ENCODE results near the gene ZFY.

ZFY gene

DNA sequence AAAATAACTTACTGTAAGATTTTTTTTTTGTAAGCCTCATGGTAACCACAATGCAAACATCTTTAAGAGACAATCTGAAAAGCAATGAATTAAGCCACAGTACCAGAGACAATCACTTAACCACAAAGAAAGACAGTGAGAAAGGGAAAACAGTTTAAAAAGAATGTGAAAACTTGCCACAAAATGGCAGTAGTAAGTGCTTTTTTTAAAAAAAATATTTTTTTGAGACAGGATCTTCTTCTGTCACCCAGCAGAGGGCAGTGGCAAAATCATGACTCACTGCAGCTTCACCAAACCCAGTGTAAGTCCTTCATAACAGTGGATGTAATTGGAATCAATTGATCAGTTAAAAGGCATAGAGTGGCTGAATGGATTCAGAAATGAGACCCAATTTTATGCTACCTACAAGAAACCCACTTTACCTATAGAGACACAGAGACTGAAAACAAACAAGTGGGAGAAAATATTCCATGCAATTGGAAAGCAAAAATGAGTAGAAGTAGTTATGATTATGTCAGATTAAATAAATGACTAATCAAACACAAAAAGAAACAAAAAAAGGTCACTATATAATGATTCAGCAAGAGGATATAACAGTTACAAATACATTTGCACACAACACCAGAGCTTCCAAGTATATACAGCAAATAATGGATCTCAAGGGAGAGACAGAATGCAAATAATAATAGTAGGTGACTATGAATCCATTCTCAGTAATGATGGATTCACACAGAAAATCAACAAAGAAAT lies 21.9 kb upstream of the ZFY start:
- no peaks in the 10 kb centered on the region for H3K36me3 ChIP-seq (ENCODE audit: insufficient read depth, low read length)
- H3K79me2 ChIP-seq (ENCODE audit: insufficient read depth, low read length): no peaks in the 10 kb centered on the region
- H3K9ac ChIP-seq (ENCODE audit: low read depth, low read length): peak overlapping the region; percentile 20; the same call in 1 of the 2 replicates
- peak overlapping the region in 1 of 2 experiments; percentile 28; a peak in 1 of 4 replicates for H3K4me3 ChIP-seq (ENCODE audit: low read depth in 1 of 2, low read length in 2 of 2)
- no peaks in the 10 kb centered on the region for H3K27me3 ChIP-seq (ENCODE audit: insufficient read depth, low read length, poor library complexity)
- H3K9me3 ChIP-seq (ENCODE audit: insufficient read depth, low read length, severe bottlenecking): no peaks in the 10 kb centered on the region
- H2AFZ ChIP-seq (ENCODE audit: low read depth, low read length): peak overlapping the region; percentile 62
- peak; percentile 90 for ATAC-seq (ENCODE audit: insufficient read depth, low read depth)
- TF ChIP-seq EZH2 (IDR thresholded peaks at IDR 0.05; ENCODE audit: borderline replicate concordance, low read depth, low read length, severe bottlenecking): no peak
- TF ChIP-seq, protein P1, sequence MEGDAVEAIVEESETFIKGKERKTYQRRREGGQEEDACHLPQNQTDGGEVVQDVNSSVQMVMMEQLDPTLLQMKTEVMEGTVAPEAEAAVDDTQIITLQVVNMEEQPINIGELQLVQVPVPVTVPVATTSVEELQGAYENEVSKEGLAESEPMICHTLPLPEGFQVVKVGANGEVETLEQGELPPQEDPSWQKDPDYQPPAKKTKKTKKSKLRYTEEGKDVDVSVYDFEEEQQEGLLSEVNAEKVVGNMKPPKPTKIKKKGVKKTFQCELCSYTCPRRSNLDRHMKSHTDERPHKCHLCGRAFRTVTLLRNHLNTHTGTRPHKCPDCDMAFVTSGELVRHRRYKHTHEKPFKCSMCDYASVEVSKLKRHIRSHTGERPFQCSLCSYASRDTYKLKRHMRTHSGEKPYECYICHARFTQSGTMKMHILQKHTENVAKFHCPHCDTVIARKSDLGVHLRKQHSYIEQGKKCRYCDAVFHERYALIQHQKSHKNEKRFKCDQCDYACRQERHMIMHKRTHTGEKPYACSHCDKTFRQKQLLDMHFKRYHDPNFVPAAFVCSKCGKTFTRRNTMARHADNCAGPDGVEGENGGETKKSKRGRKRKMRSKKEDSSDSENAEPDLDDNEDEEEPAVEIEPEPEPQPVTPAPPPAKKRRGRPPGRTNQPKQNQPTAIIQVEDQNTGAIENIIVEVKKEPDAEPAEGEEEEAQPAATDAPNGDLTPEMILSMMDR (IDR thresholded peaks at IDR 0.05; ENCODE audit: borderline replicate concordance, extremely low read depth, low read length, poor library complexity, severe bottlenecking): peak; percentile 62
- peak overlapping the region; percentile 43 for H3K27ac ChIP-seq (ENCODE audit: low read length)
- H3K4me1 ChIP-seq (ENCODE audit: insufficient read depth, low read length): peaks cover 21% of the 10 kb centered on the region
- DNase-seq: peak; percentile 53
- H4K20me1 ChIP-seq (ENCODE audit: insufficient read depth, low read length): no peaks in the 10 kb centered on the region
- peak overlapping the region; percentile 42 for H3K4me2 ChIP-seq (ENCODE audit: insufficient read depth, low read length)

DNA sequence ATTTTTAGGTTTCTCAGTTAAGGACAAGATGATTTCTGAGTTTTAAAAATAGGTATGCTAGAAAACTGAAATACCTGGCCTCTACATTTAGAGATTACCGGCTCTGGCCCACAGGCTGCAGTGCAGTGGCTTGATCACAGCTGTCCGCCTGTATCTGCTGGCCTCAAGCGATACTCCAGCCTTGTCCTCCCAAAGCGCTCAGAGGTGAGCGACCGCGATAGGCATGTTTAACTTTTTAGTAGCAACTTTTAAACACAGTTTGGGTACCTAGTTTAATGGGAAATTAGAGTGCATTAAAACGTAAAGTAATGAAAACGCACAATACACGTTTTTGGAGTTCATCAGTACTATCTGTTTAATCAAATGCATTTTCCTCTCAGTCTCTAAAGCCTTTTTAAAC lies 1.1 kb upstream of the ZFY start:
- peak overlapping the region; percentile 100 for H3K27ac ChIP-seq (ENCODE audit: low read length)
- no peaks in the 10 kb centered on the region for H3K27me3 ChIP-seq (ENCODE audit: insufficient read depth, low read length, poor library complexity)
- no peak for ATAC-seq (ENCODE audit: insufficient read depth, low read depth)
- TF ChIP-seq, protein P1 (IDR thresholded peaks at IDR 0.05; ENCODE audit: borderline replicate concordance, extremely low read depth, low read length, poor library complexity, severe bottlenecking): no peak
- no peak for TF ChIP-seq EZH2 (IDR thresholded peaks at IDR 0.05; ENCODE audit: borderline replicate concordance, low read depth, low read length, severe bottlenecking)
- peak overlapping the region; percentile 100 for H3K9ac ChIP-seq (ENCODE audit: low read depth, low read length)
- H3K4me1 ChIP-seq (ENCODE audit: insufficient read depth, low read length): peaks cover 29% of the 10 kb centered on the region
- H3K79me2 ChIP-seq (ENCODE audit: insufficient read depth, low read length): peaks cover 52% of the 10 kb centered on the region
- H3K4me3 ChIP-seq (ENCODE audit: low read depth in 1 of 2, low read length in 2 of 2): peak overlapping the region; percentile 81 to 83; a peak in 3 of 4 replicates
- H2AFZ ChIP-seq (ENCODE audit: low read depth, low read length): no peak overlapping the region
- H3K36me3 ChIP-seq (ENCODE audit: insufficient read depth, low read length): no peaks in the 10 kb centered on the region; the same call in 1 of the 2 replicates
- peak overlapping the region; percentile 52 for H3K4me2 ChIP-seq (ENCODE audit: insufficient read depth, low read length)
- no peak for DNase-seq
- no peaks in the 10 kb centered on the region for H4K20me1 ChIP-seq (ENCODE audit: insufficient read depth, low read length)
- H3K9me3 ChIP-seq (ENCODE audit: insufficient read depth, low read length, severe bottlenecking): no peaks in the 10 kb centered on the region

DNA sequence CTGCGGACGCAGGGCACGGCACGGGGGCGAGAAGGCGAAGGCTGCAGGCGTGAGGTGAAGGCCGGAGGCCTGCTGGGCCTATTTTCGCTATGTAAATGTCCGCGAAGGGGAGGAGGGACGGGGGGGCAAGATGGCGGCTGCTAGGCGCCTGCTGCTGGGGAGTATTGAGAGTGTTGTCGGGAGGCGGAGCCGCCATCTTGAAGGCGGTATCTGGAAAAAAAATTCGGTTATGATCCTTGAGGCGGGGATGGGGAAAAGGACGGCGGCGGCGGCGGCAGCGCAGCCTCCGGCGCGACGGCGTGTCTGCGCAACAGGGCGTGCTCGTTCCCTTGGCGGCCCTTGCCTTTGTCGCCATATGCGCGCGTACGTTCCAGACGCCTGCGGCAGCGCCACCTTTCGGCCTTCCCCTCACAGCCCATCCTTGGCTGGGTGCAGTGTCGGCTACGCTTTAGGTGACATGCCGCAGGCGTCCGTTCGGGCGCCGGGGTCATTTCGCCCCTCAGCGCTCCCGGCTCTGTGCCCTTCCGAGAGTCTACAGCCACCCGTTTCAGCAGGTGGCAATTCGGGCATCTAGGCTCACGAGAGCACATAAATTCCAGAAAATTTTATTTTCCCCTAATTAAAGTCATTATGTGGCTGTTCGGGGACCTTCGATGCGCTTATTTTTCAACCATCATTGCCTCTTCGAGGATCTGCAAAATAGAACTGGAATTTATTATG lies 695 bp downstream of the ZFY start:
- peak overlapping the region; percentile 100 for H3K9ac ChIP-seq (ENCODE audit: low read depth, low read length)
- peak overlapping the region; percentile 83 to 91 for H3K4me3 ChIP-seq (ENCODE audit: low read depth in 1 of 2, low read length in 2 of 2)
- peak; percentile 85 for ATAC-seq (ENCODE audit: insufficient read depth, low read depth)
- H3K36me3 ChIP-seq (ENCODE audit: insufficient read depth, low read length): no peaks in the 10 kb centered on the region; the same call in 1 of the 2 replicates
- H3K4me2 ChIP-seq (ENCODE audit: insufficient read depth, low read length): peak overlapping the region; percentile 82
- peak overlapping the region; percentile 100 for H3K27ac ChIP-seq (ENCODE audit: low read length)
- DNase-seq: peak; percentile 90
- peak overlapping the region; percentile 81 for H2AFZ ChIP-seq (ENCODE audit: low read depth, low read length)
- TF ChIP-seq, protein P1 (IDR thresholded peaks at IDR 0.05; ENCODE audit: borderline replicate concordance, extremely low read depth, low read length, poor library complexity, severe bottlenecking): peak; percentile 85
- TF ChIP-seq EZH2 (IDR thresholded peaks at IDR 0.05; ENCODE audit: borderline replicate concordance, low read depth, low read length, severe bottlenecking): no peak
- no peaks in the 10 kb centered on the region for H3K27me3 ChIP-seq (ENCODE audit: insufficient read depth, low read length, poor library complexity)
- peaks cover 31% of the 10 kb centered on the region for H3K4me1 ChIP-seq (ENCODE audit: insufficient read depth, low read length)
- no peaks in the 10 kb centered on the region for H4K20me1 ChIP-seq (ENCODE audit: insufficient read depth, low read length)
- H3K9me3 ChIP-seq (ENCODE audit: insufficient read depth, low read length, severe bottlenecking): no peaks in the 10 kb centered on the region
- peaks cover 70% of the 10 kb centered on the region for H3K79me2 ChIP-seq (ENCODE audit: insufficient read depth, low read length)

All from DND-41 (cell line).